ENCODE data around the gene SPNS2. TPM values are rescaled to one million over a fixed set of nuclear protein-coding genes. Genes with fewer than 3 reads are reported as not detected.

The SPNS2 gene
- total and polyA plus RNA-seq, 2 donors (not counting 1 experiment from before 2014, with no cell fraction given), result 0.48 TPM; not detected in 1

- H3K4me1 Mint-ChIP-seq, result peaks cover 3% of the 10 kb centered on the region
- H2AFZ ChIP-seq (ENCODE audit: insufficient read depth, low read depth, low read length, poor library complexity, severe bottlenecking), result no peak overlapping the region
- POLR2A ChIA-PET, result no interaction called here
- H3K9ac ChIP-seq (ENCODE audit: low read length), result no peak overlapping the region
- TF ChIP-seq CTCF (IDR thresholded peaks at IDR 0.05), result no peak
- TF ChIP-seq EZH2 (IDR thresholded peaks at IDR 0.05; ENCODE audit: borderline replicate concordance, insufficient read depth, low read depth, low read length, poor library complexity, severe bottlenecking), result no peak
- H3K79me2 ChIP-seq (ENCODE audit: control insufficient read depth, insufficient read depth, low read length), result no peaks in the 10 kb centered on the region
- H4K20me1 ChIP-seq (ENCODE audit: control insufficient read depth, insufficient read depth, low read length, poor library complexity, severe bottlenecking), result no peaks in the 10 kb centered on the region
- DNase-seq (no peak), ATAC-seq (ENCODE audit: low read depth) (no peak)
- H3K4me2 ChIP-seq (replicated peaks; ENCODE audit: low read depth, low read length, poor library complexity, severe bottlenecking), result no peak overlapping the region
- no peak overlapping the region for H3K4me3 ChIP-seq (ENCODE audit: control extremely low read depth in 1 of 5, extremely low read depth in 1 of 5, insufficient read depth in 1 of 5, low read depth in 2 of 5, low read length in 4 of 5)
- intact Hi-C loops (cut with micrococcal nuclease), result no loop called here
- H3K9me3 ChIP-seq (ENCODE audit: control extremely low read depth in 1 of 3, control insufficient read depth in 2 of 3, insufficient read depth in 1 of 3, low read length in 2 of 3), result peaks cover 0 to 3% (median 0%) of the 10 kb centered on the region in 3 donors
- H3K27me3 ChIP-seq (replicated peaks in 1 of 4; ENCODE audit: control extremely low read depth in 1 of 4, control insufficient read depth in 3 of 4, insufficient read depth in 4 of 4, low read length in 3 of 4), result peaks cover 0 to 7% (median 0%) of the 10 kb centered on the region in 4 experiments
- H3K4me1 ChIP-seq (ENCODE audit: control insufficient read depth in 2 of 2, insufficient read depth in 2 of 2, low read length in 2 of 2), result peaks cover 0 to 7% of the 10 kb centered on the region in 2 donors
- peaks cover 15% of the 10 kb centered on the region for H3K27me3 Mint-ChIP-seq
- H3K36me3 ChIP-seq (replicated peaks in 1 of 2; ENCODE audit: control extremely low read depth in 1 of 2, control insufficient read depth in 1 of 2, extremely low read depth in 1 of 2, insufficient read depth in 2 of 2, low read length in 1 of 2), result no peaks in the 10 kb centered on the region
- CTCF ChIA-PET, result no interaction called here
- 97% methylated on average over 23 of the region's 24 CpGs for WGBS (ENCODE audit: insufficient coverage)
- H3K27ac ChIP-seq (ENCODE audit: low read length in 2 of 2), result no peak overlapping the region
- H3K27ac Mint-ChIP-seq, result no peak overlapping the region
- H3K4me3 Mint-ChIP-seq, result no peak overlapping the region
- H3K9me3 Mint-ChIP-seq (ENCODE audit: insufficient read depth), result no peaks in the 10 kb centered on the region
Observed at GRCh38 chr17:4513113-4514032, 14.7 kb downstream of the SPNS2 start.

GRCh38 chr17:4514206-4514605 lies 15.5 kb downstream of the SPNS2 start:
- no peak overlapping the region for H3K4me3 Mint-ChIP-seq
- ChIA-PET CTCF (interaction anchor here (0.5 kb wide), 1 partner anchor 453 kb away, joined by 3 read pairs; the partner anchor contains the start of gene SPAG7), POLR2A (no interaction called here)
- ATAC-seq (ENCODE audit: low read depth) (no peak), DNase-seq (no peak)
- 100% methylated on average over 4 of the region's 7 CpGs for WGBS (ENCODE audit: insufficient coverage)
- Histone ChIP-seq H3K9ac (ENCODE audit: low read length) (no peak overlapping the region), H3K4me1 (ENCODE audit: control insufficient read depth in 2 of 2, insufficient read depth in 2 of 2, low read length in 2 of 2) (peaks cover 0 to 12% of the 10 kb centered on the region in 2 donors), H3K27me3 (replicated peaks in 1 of 4; ENCODE audit: control extremely low read depth in 1 of 4, control insufficient read depth in 3 of 4, insufficient read depth in 4 of 4, low read length in 3 of 4) (no peaks in the 10 kb centered on the region), H3K4me3 (ENCODE audit: control extremely low read depth in 1 of 5, extremely low read depth in 1 of 5, insufficient read depth in 1 of 5, low read depth in 2 of 5, low read length in 4 of 5) (no peak overlapping the region), H3K9me3 (ENCODE audit: control extremely low read depth in 1 of 3, control insufficient read depth in 2 of 3, insufficient read depth in 1 of 3, low read length in 2 of 3) (peaks cover 0 to 3% (median 0%) of the 10 kb centered on the region in 3 donors), H3K4me2 (replicated peaks; ENCODE audit: low read depth, low read length, poor library complexity, severe bottlenecking) (no peak overlapping the region), H3K36me3 (replicated peaks in 1 of 2; ENCODE audit: control extremely low read depth in 1 of 2, control insufficient read depth in 1 of 2, extremely low read depth in 1 of 2, insufficient read depth in 2 of 2, low read length in 1 of 2) (no peaks in the 10 kb centered on the region), H3K79me2 (ENCODE audit: control insufficient read depth, insufficient read depth, low read length) (no peaks in the 10 kb centered on the region), H3K27ac (ENCODE audit: low read length in 2 of 2) (no peak overlapping the region), H4K20me1 (ENCODE audit: control insufficient read depth, insufficient read depth, low read length, poor library complexity, severe bottlenecking) (no peaks in the 10 kb centered on the region), H2AFZ (ENCODE audit: insufficient read depth, low read depth, low read length, poor library complexity, severe bottlenecking) (no peak overlapping the region)
- TF ChIP-seq EZH2 (IDR thresholded peaks at IDR 0.05; ENCODE audit: borderline replicate concordance, insufficient read depth, low read depth, low read length, poor library complexity, severe bottlenecking), result no peak
- no peak for TF ChIP-seq CTCF (IDR thresholded peaks at IDR 0.05)
- no peaks in the 10 kb centered on the region for H3K9me3 Mint-ChIP-seq (ENCODE audit: insufficient read depth)
- H3K27me3 Mint-ChIP-seq, result peaks cover 6% of the 10 kb centered on the region
- intact Hi-C loops (cut with micrococcal nuclease), result no loop called here
- peaks cover 4% of the 10 kb centered on the region for H3K4me1 Mint-ChIP-seq
- H3K27ac Mint-ChIP-seq, result no peak overlapping the region

All from B cell (primary cell).